Astrocyte (in vitro differentiated cells and primary cell): ENCODE data around the gene NOS1AP. TPM values are rescaled to one million over a fixed set of nuclear protein-coding genes. Genes with fewer than 3 reads are reported as not detected.

ENCODE experiments used
- DNase-seq: peaks from one replicate; pipeline ENCODE4 v3.0.0-alpha.2; 2010; ENCODE audit warnings: low read depth
- FAIRE-seq: peaks from 2 replicates; lab custom pipeline; 2011; peaks lifted over from hg19 to GRCh38; lab: Jason Lieb, UNC
- H2AFZ ChIP-seq: 2 replicates; pipeline ENCODE4 v1.6.0; 2012; ENCODE audit warnings: low read depth, low read length, inconsistent platforms
- H3K27ac ChIP-seq: 2 replicates; pipeline ENCODE4 v1.5.1; 2011; ENCODE audit warnings: low read depth, low read length, inconsistent platforms
- H3K27me3 ChIP-seq: 2 replicates; pipeline ENCODE4 v1.6.0; 2011; ENCODE audit warnings: low read length, inconsistent platforms; ENCODE audit not compliant: insufficient read depth
- H3K36me3 ChIP-seq: 2 replicates; pipeline ENCODE4 v1.5.1; 2011; ENCODE audit warnings: low read length, inconsistent platforms; ENCODE audit not compliant: insufficient read depth
- H3K4me1 ChIP-seq: 2 replicates; pipeline ENCODE4 v1.5.1; 2011; ENCODE audit warnings: low read length, inconsistent platforms; ENCODE audit not compliant: insufficient read depth
- H3K4me2 ChIP-seq: 2 replicates; pipeline ENCODE4 v1.6.0; 2012; ENCODE audit warnings: low read length, inconsistent platforms
- H3K4me3 ChIP-seq: 2 replicates; pipeline ENCODE4 v1.5.1; 2011; ENCODE audit warnings: low read depth, mild to moderate bottlenecking, low read length, inconsistent platforms; ENCODE audit not compliant: insufficient read depth
- H3K79me2 ChIP-seq: 2 replicates; pipeline ENCODE4 v1.6.0; 2012; ENCODE audit warnings: mild to moderate bottlenecking, low read length, inconsistent platforms; ENCODE audit not compliant: insufficient read depth
- H3K9ac ChIP-seq: 2 replicates; pipeline ENCODE4 v1.6.0; 2012; ENCODE audit warnings: mild to moderate bottlenecking, low read length, inconsistent platforms
- H3K9me3 ChIP-seq: 2 replicates; pipeline ENCODE4 v1.5.1; 2012; ENCODE audit warnings: low read depth, mild to moderate bottlenecking, low read length, inconsistent platforms; ENCODE audit not compliant: insufficient read depth
- H4K20me1 ChIP-seq: 2 replicates; pipeline ENCODE4 v1.6.0; 2012; ENCODE audit warnings: low read length, inconsistent platforms; ENCODE audit not compliant: insufficient read depth
- H3K27ac Mint-ChIP-seq: one replicate; pipeline ENCODE4 v1.8.0; 2021; ENCODE audit warnings: mild to moderate bottlenecking, mixed read lengths; ENCODE audit not compliant: unreplicated experiment
- H3K27me3 Mint-ChIP-seq: one replicate; pipeline ENCODE4 v1.8.0; 2021; ENCODE audit warnings: low read depth, mixed read lengths; ENCODE audit not compliant: unreplicated experiment
- H3K36me3 Mint-ChIP-seq: one replicate; pipeline ENCODE4 v1.8.0; 2021; ENCODE audit warnings: low read depth, mixed read lengths; ENCODE audit not compliant: unreplicated experiment
- H3K4me1 Mint-ChIP-seq: one replicate; pipeline ENCODE4 v1.8.0; 2021; ENCODE audit warnings: low read depth, mixed read lengths; ENCODE audit not compliant: unreplicated experiment
- H3K4me3 Mint-ChIP-seq: one replicate; pipeline ENCODE4 v1.8.0; 2021; ENCODE audit warnings: mild to moderate bottlenecking, moderate library complexity, mixed read lengths; ENCODE audit not compliant: unreplicated experiment
- H3K9me3 Mint-ChIP-seq: one replicate; pipeline ENCODE4 v1.8.0; 2021; ENCODE audit warnings: mild to moderate bottlenecking, mixed read lengths; ENCODE audit not compliant: unreplicated experiment
- EZH2 ChIP-seq: IDR thresholded peaks from 2 replicates; pipeline ENCODE4 v1.6.1; 2012; ENCODE audit warnings: mild to moderate bottlenecking, low read length, inconsistent platforms; ENCODE audit not compliant: insufficient read depth
- total RNA-seq: library from RNA; stranded (reverse); gene quantifications from 2 replicates; pipeline ENCODE4 v1.2.1, GENCODE V29; 2021
- TF ChIP-seq, protein P1 (sequence below): IDR thresholded peaks from 2 replicates; pipeline ENCODE4 v1.5.1; 2011; ENCODE audit warnings: low read depth, mild to moderate bottlenecking, inconsistent platforms, low read length, moderate library complexity; ENCODE audit not compliant: insufficient read depth

Gene NOS1AP
- total RNA-seq, 1 donor from 2014 or later: 1.2 TPM

DNA sequence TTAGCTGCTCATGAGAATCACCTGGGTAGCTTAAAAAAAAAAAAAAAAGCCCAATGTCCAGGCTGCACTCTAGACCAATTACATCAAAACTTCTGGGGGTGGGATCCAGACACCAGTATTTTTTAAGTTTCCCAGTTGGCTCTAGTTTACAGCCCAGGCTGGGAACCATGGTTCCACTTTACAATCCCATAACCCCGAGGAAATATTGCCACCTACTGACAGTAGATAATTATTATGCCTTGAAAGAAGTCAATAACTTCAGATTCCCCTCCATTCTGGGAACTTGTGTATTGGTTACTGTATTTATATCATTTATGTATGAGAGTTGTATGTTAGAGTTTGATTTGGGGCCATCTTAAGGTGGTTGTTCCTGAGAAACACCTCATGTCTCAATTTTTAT, 207.0 kb downstream of the NOS1AP start:
- FAIRE-seq (no peak), DNase-seq (no peak)
- Histone ChIP-seq H3K4me1 (no peaks in the 10 kb centered on the region), H3K4me2 (no peak overlapping the region), H3K36me3 (no peaks in the 10 kb centered on the region), H4K20me1 (no peaks in the 10 kb centered on the region), H3K27ac (no peak overlapping the region), H3K9me3 (no peaks in the 10 kb centered on the region), H2AFZ (no peak overlapping the region), H3K9ac (no peak overlapping the region), H3K27me3 (no peaks in the 10 kb centered on the region), H3K79me2 (no peaks in the 10 kb centered on the region), H3K4me3 (no peak overlapping the region)
- no peak for TF ChIP-seq EZH2
- TF ChIP-seq, protein P1, sequence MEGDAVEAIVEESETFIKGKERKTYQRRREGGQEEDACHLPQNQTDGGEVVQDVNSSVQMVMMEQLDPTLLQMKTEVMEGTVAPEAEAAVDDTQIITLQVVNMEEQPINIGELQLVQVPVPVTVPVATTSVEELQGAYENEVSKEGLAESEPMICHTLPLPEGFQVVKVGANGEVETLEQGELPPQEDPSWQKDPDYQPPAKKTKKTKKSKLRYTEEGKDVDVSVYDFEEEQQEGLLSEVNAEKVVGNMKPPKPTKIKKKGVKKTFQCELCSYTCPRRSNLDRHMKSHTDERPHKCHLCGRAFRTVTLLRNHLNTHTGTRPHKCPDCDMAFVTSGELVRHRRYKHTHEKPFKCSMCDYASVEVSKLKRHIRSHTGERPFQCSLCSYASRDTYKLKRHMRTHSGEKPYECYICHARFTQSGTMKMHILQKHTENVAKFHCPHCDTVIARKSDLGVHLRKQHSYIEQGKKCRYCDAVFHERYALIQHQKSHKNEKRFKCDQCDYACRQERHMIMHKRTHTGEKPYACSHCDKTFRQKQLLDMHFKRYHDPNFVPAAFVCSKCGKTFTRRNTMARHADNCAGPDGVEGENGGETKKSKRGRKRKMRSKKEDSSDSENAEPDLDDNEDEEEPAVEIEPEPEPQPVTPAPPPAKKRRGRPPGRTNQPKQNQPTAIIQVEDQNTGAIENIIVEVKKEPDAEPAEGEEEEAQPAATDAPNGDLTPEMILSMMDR: peak; percentile 32
- Mint-ChIP-seq H3K36me3 (no peaks in the 10 kb centered on the region), H3K4me3 (no peak overlapping the region), H3K4me1 (no peaks in the 10 kb centered on the region), H3K27ac (no peak overlapping the region), H3K27me3 (no peaks in the 10 kb centered on the region), H3K9me3 (no peaks in the 10 kb centered on the region)

DNA sequence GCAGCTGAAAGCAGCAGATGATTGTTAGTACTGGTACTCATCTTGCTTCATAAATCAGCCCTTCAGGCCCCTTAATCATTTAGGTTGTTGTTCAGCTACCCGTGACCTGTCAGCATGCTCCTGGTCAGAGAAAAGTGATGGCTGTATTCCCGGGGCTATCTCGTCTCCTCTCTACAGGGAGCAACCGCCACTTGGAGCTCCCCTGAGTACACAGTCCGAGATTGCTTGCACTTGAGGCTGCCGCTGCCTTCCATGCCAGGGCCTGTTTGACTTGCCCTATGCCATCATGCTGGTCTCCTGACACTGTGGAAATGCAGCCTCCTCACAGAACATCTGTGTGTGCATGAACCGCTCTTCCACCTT, 209.6 kb downstream of the NOS1AP start:
- Histone ChIP-seq H2AFZ (no peak overlapping the region), H3K27me3 (no peaks in the 10 kb centered on the region), H4K20me1 (no peaks in the 10 kb centered on the region), H3K79me2 (no peaks in the 10 kb centered on the region), H3K36me3 (no peaks in the 10 kb centered on the region), H3K9me3 (no peaks in the 10 kb centered on the region), H3K4me3 (no peak overlapping the region), H3K9ac (no peak overlapping the region), H3K4me2 (no peak overlapping the region), H3K27ac (no peak overlapping the region), H3K4me1 (no peaks in the 10 kb centered on the region)
- Mint-ChIP-seq H3K4me3 (no peak overlapping the region), H3K36me3 (peaks cover 2% of the 10 kb centered on the region), H3K4me1 (no peaks in the 10 kb centered on the region), H3K9me3 (no peaks in the 10 kb centered on the region), H3K27ac (no peak overlapping the region), H3K27me3 (no peaks in the 10 kb centered on the region)
- DNase-seq (no peak), FAIRE-seq (no peak)
- TF ChIP-seq, protein P1: no peak
- no peak for TF ChIP-seq EZH2

DNA sequence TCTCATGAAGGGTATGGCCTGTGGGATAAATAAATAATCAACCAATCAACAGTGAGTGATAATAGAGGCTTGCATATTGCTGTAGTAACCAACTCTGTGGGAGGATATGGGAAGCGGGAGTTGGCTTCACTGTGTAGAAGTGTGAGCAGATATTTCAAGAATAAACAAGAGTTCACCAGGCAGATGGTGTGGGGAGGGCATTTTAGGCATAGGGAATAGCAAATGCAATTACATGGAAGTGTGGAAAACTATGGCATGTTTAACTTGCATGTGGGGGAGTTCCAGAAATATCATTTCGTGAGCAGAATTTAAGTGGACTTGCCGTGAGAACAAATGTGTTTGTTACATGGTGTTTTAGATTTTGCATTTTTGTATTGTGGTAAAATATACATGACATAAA, 211.9 kb downstream of the NOS1AP start:
- Histone ChIP-seq H3K4me3 (no peak overlapping the region), H3K27ac (no peak overlapping the region), H3K79me2 (no peaks in the 10 kb centered on the region), H4K20me1 (no peaks in the 10 kb centered on the region), H3K36me3 (no peaks in the 10 kb centered on the region), H3K4me1 (peaks cover 10% of the 10 kb centered on the region), H3K27me3 (no peaks in the 10 kb centered on the region), H3K9ac (no peak overlapping the region), H2AFZ (no peak overlapping the region), H3K4me2 (no peak overlapping the region), H3K9me3 (no peaks in the 10 kb centered on the region)
- DNase-seq: no peak
- Mint-ChIP-seq H3K27me3 (no peaks in the 10 kb centered on the region), H3K27ac (no peak overlapping the region), H3K36me3 (peaks cover 2% of the 10 kb centered on the region), H3K9me3 (no peaks in the 10 kb centered on the region), H3K4me3 (no peak overlapping the region), H3K4me1 (peaks cover 10% of the 10 kb centered on the region)
- no peak for FAIRE-seq
- no peak for TF ChIP-seq EZH2
- TF ChIP-seq, protein P1: no peak
